HG02840 (cell line): ENCODE data around the gene CDHR5.
"Not testable (repeated sequence)": the region's sequence is repeated elsewhere in the genome, so short reads cannot be mapped to it uniquely, and the experiment has no call there.

Source experiments
- ATAC-seq: cut with Tn5 transposase; IDR thresholded peaks from one replicate; pipeline ENCODE4 v1.9.1; 2021; ENCODE audit warnings: mild to moderate bottlenecking, moderate library complexity, moderate number of reproducible peaks; ENCODE audit not compliant: unreplicated experiment, low FRiP score

Gene CDHR5

GRCh38 chr11:647672-648158 lies 23.0 kb upstream of the CDHR5 start:
- ATAC-seq, result not testable (repeated sequence)

- ATAC-seq, result no peak
These were observed 21.5 kb upstream of the CDHR5 start for GRCh38 chr11:646214-646613.

GRCh38 chr11:645536-645935 lies 20.8 kb upstream of the CDHR5 start:
- no peak for ATAC-seq

- ATAC-seq, result no peak
These were observed 19.3 kb upstream of the CDHR5 start for GRCh38 chr11:643849-644738.

DNA sequence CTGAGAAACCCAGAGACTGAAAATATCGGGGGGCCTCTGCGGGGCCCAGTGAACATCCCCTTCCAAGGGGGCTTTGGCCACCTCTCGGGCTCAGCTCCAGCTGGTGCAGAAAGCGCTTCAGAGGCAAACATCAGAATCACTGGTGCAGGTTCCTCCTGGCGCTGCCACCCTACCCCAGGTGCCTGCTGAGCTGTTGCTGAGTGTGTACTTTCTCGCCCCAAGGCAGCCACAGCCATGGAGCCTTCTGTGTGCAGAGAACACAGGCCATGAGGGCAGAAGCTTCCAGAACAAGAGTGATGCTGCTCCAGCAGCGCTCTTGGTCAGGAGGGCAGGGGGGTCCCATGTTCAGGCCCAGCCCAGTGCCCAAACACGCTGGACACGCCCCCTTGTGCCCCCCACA lies 18.6 kb upstream of the CDHR5 start:
- no peak for ATAC-seq

DNA sequence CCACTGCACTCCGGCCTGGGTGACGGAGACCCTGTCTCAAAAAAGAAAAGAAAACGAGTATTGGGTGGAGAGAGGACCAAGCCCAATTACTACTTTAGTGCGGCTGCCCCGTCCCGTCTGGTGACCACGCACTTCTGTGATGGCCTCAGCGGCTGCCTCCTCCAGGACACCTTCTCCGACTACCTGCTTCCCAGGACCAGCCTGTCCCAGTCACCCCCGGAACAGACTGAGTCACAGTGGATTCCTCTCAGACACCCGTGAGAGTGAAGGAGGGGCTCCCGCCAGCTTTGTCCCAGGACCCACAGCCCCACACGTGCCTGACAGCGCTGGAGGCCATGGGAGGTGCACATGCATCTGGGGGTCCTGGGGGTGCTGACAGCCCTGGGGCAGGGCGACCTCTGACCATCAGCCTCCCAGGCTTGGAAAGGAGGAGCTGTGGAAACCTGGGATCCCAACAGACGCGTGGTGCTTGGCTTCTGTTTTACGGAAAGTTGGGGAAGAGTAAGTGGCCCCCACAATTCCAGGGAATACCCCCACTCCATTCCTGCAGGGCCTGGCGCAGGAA lies 17.1 kb upstream of the CDHR5 start:
- ATAC-seq, result no peak

DNA sequence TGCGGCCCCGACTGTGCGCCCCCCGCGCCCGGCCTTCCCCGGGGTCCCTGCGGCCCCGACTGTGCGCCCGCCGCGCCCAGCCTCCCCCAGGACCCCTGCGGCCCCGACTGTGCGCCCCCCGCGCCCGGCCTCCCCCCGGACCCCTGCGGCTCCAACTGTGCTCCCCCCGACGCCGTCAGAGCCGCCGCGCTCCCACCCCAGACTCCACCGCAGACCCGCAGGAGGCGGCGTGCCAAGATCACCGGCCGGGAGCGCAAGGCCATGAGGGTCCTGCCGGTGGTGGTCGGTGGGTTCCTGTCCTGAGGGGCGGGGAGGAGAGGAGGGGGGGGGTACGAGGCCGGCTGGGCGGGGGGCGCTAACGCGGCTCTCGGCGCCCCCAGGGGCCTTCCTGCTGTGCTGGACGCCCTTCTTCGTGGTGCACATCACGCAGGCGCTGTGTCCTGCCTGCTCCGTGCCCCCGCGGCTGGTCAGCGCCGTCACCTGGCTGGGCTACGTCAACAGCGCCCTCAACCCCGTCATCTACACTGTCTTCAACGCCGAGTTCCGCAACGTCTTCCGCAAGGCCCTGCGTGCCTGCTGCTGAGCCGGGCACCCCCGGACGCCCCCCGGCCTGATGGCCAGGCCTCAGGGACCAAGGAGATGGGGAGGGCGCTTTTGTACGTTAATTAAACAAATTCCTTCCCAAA lies 15.4 kb upstream of the CDHR5 start:
- ATAC-seq, result no peak

DNA sequence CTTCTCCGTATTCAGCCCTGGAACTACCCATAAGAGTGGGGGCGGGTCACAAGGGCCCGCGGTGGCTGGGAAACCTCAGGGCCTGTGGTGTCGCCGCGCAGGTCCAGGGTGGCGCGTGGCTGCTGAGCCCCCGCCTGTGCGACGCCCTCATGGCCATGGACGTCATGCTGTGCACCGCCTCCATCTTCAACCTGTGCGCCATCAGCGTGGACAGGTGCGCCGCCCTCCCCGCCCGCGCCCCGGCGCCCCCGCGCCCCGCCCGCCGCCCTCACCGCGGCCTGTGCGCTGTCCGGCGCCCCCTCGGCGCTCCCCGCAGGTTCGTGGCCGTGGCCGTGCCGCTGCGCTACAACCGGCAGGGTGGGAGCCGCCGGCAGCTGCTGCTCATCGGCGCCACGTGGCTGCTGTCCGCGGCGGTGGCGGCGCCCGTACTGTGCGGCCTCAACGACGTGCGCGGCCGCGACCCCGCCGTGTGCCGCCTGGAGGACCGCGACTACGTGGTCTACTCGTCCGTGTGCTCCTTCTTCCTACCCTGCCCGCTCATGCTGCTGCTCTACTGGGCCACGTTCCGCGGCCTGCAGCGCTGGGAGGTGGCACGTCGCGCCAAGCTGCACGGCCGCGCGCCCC lies 14.7 kb upstream of the CDHR5 start:
- no peak for ATAC-seq

- ATAC-seq, result no peak
These were observed 14.0 kb upstream of the CDHR5 start for GRCh38 chr11:638631-639331.

DNA sequence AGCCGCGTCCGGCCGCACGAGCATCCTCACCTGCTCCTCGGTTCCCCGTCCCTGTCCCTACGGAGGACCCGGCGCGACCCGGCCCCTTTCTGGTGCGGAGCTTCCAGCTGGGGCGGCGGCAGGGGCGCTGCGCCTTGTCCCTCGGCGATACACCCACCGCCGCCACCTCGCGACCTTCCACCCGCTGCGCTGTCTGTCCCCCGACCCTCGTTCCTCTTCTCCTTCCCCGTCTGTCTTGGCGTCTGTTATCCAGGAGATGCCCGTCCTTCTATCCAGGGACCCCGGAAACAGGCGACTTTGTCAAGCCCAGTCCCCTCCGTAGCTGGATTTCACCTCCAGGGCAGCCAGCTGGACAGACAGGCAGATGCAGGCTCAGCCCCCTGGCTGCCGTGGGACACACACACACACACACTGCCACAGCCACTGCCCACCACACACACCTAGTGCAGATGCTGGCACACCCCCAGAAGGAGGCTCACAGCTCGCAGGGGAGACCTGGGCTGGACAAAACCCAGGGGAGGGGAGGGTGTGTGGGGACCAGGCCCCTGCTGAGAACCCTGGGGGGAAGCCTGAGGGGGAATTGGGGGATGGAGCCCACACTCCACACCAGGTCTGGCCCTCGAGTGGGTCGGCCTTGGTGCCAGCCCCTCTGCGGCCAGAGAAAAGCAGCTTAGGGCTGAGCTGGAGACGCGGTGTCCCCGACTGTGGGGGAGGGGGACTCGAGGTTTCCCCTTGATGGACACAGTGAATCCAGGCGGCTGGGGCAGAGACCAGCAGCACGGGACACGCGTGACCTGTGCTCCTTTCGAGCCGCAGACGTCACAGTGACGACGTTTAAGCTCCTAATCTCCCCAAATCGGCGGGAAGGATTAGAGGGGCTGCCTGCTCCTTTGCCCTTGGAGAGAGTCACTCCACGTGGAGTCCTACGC lies 13.1 kb upstream of the CDHR5 start:
- no peak for ATAC-seq

GRCh38 chr11:637333-637592 lies 12.5 kb upstream of the CDHR5 start:
- ATAC-seq, result no peak

GRCh38 chr11:636511-637332 lies 12.0 kb upstream of the CDHR5 start, which contains the start of gene DRD4:
DRD4 (plus strand) TSS chr11:637269; CDS start chr11:637305, 36 bp downstream.
- no peak for ATAC-seq

DNA sequence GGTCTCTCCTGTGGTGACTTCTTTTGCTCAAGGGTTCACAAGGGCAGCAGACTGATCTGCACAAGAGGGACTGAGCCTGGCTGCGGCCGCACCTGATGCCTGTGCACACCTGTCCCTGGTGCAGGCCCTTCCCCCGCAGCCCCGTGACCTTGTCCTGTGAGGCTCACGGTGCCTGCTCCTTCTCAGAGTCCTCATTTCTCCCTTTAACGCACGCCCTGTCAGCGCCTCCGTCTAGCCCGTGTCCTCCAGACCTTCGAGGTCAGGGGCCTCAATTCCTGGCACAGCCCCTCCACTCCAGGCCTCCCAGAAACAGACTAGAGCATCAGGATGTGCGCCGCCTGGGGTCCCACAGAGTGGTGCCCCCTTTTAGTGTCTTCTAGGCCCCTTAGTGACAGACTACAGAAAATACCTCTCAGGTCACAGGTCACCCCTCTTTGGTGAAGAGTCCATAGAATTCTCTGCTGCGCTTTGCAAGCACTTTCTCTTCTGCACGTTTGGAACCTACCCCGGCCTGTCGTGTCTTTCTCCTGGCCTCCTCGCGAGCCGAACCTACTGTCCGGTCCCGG lies 11.3 kb upstream of the CDHR5 start:
- ATAC-seq, result no peak

DNA sequence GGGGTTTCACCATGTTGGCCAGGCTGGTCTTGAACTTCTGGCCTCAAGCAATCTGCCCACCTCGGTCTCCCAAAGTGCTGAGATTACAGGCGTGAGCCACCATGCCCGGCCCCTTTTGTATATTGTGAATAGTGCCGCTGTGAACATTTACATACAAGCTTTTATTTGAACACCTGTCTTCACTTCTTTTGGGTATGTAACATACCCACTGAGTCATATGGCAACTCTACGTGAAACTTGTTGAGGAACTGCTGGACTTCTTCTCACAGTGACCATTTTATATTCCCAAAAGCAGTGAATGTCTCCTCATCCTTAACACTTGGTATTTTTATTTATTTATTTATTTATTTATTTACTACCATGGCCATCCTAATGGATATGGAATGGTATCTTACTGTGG lies 6.1 kb upstream of the CDHR5 start:
- no peak for ATAC-seq

GRCh38 chr11:629237-629583 lies 4.5 kb upstream of the CDHR5 start:
- no peak for ATAC-seq

DNA sequence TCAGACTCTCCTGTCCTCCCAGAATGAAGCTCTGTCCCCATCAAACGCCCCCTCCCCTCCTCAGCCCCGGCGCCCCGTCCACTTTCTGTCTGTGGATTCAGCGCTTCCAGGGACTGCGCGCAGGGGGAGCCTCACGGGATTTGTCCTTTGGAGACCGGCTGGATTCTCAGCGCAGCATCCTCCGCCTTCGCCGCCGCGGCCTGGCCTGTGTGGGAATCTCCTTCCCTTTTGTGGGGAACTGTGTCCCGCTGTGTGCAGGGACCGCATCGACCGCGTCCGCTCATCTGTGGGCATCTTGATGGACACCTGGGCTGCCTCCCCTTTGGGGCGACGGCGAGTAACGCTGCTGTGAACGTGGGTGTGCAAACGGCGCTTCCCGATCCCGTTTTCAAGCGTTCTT lies 3.3 kb upstream of the CDHR5 start:
- ATAC-seq, result no peak

DNA sequence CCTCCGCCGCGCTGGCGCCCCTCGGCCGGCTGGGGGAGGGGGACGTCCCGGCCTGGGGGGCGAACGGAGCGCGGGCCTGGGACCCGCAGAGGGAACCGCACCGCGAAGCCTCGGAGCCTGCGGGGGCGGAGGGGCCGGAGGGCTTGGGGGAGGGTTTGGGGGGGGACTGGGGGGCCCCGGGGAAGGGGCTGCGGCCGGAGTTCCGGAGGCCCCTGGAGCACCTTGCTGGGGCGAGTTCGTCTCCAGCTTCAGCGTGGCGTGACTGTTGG lies 2.5 kb upstream of the CDHR5 start:
- no peak for ATAC-seq

GRCh38 chr11:626475-627307 lies 1.9 kb upstream of the CDHR5 start, which contains the start of gene SCT:
SCT (minus strand) TSS chr11:627181; CDS start chr11:627143, 38 bp downstream.
- ATAC-seq, result no peak
